Measurements from ENCODE around the gene ARL16.

Gene ARL16

DNA sequence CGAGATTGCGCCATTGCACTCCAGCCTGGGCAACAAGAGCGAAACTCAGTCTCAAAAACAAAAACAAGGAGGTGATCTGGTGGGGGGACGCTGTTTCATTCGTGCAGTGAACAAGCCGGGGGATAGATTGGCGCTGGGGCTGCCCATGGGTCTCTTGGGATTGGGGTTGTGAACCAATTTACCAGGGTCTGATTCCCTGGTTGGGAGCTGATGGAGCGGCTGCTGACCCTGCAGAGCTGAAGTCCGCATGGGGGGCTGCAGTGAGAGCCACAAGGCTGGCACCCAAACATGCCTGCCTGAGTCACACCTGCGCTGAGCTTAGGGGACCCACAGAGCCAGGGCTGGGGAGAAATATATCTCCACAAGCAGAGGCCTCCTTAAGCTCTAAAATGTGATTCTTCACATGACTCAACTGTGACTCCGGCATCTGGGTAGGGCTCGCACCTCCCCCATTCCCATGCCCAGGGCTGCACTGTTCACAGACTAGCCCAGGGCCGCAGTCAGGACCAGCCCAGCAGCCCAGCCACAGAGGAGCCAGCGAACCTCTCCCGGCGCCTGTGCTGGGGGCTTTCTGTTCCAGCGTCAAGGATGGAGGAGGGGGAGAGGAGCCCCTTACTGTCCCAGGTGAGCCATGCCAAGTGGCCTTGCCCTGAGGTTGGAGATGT, 41.6 kb downstream of the ARL16 start:
- no peak for DNase-seq

GRCh38 chr17:81640011-81640410, 43.6 kb downstream of the ARL16 start:
- DNase-seq = no peak

- DNase-seq = no peak
Measured at GRCh38 chr17:81638683-81639082, 44.9 kb downstream of the ARL16 start.

- peak; percentile 67 to 87 (median 70) for DNase-seq
Measured at GRCh38 chr17:81636505-81637288, 46.9 kb downstream of the ARL16 start, which contains the start of the genes NPLOC4 and TSPAN10. NPLOC4 (minus strand) TSS chr17:81637112; CDS start chr17:81636930, 182 bp downstream. TSPAN10 (plus strand) TSS chr17:81637196; CDS start chr17:81642413, 5,217 bp downstream.

- DNase-seq = no peak
Measured at GRCh38 chr17:81635973-81636504, 47.6 kb downstream of the ARL16 start.

DNA sequence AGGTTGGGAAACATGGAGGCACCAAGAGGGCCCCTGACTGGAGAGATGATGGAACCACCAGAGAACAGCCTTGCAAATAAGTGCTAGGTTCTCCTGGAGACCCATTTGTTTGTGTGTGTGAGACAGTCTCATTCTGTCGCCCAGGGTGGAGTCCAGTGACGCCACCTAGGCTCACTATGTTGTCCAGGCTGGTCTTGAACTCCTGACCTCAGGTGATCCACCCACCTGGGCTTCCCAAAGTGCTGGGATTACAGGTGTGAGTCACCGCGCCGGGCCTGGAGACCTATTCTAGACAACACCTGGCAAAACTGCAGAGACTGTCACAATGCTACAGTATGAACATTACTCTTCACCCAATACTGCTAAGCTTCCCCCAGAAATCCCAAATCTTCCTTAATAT, 48.2 kb downstream of the ARL16 start:
- no peak for DNase-seq

- DNase-seq = no peak
Measured at GRCh38 chr17:81631482-81631881, 52.1 kb downstream of the ARL16 start.

Measured in T-helper 2 cell (primary cell).